Measurements from ENCODE around the gene CD38. TPM values are rescaled to one million over a fixed set of nuclear protein-coding genes. Genes with fewer than 3 reads are reported as not detected.

CD38 gene
- total and polyA plus RNA-seq, 11 donors = 1.0 to 12.4 (median 2.8) TPM

GRCh38 chr4:15783676-15784075, 5.5 kb downstream of the CD38 start:
- Histone ChIP-seq H3K36me3 (peaks cover 0 to 5% (median 0%) of the 10 kb centered on the region in 9 donors), H3K9me3 (no peaks in the 10 kb centered on the region), H3K27ac (peak overlapping the region in 1 of 12 donors; percentile 67), H3K27me3 (no peaks in the 10 kb centered on the region), H3K4me3 (no peak overlapping the region), H3K4me1 (peaks cover 0 to 51% (median 5%) of the 10 kb centered on the region in 12 donors)
- intact Hi-C loops (cut with DNase I) = loop anchor here in 1 of 10 donors (5.0 kb wide), 1 partner anchor 66 kb away; no protein-coding TSS in a partner anchor
- ATAC-seq = no peak
- TF ChIP-seq CTCF (IDR thresholded peaks at IDR 0.05) (no peak), POLR2A (IDR thresholded peaks at IDR 0.05) (no peak)
- 83 to 92% (median 91%) methylated on average over 4 of the region's 4 CpGs for WGBS, 4 donors
- no peak for DNase-seq

- peaks cover 0 to 5% (median 0%) of the 10 kb centered on the region in 9 donors for H3K36me3 ChIP-seq
- no peak for DNase-seq
- ATAC-seq = no peak
- TF ChIP-seq CTCF (IDR thresholded peaks at IDR 0.05) (no peak), POLR2A (IDR thresholded peaks at IDR 0.05) (no peak)
- no peaks in the 10 kb centered on the region for H3K27me3 ChIP-seq
- intact Hi-C loops (cut with DNase I) = loop anchor here in 1 of 10 donors (5.0 kb wide), 1 partner anchor 68 kb away; no protein-coding TSS in a partner anchor
- no peak overlapping the region for H3K27ac ChIP-seq
- H3K4me3 ChIP-seq = no peak overlapping the region
- WGBS, 4 donors = 78 to 90% (median 87%) methylated on average over 5 of the region's 5 CpGs
- peaks cover 0 to 44% (median 0%) of the 10 kb centered on the region in 12 donors for H3K4me1 ChIP-seq
- H3K9me3 ChIP-seq = no peaks in the 10 kb centered on the region
Measured at GRCh38 chr4:15784959-15785634, 7.0 kb downstream of the CD38 start.

- TF ChIP-seq POLR2A (IDR thresholded peaks at IDR 0.05) (no peak), CTCF (IDR thresholded peaks at IDR 0.05) (no peak)
- DNase-seq (no peak), ATAC-seq (no peak)
- H3K27ac ChIP-seq = no peak overlapping the region
- H3K4me3 ChIP-seq = no peak overlapping the region
- 92 to 98% (median 96%) methylated on average over 7 to 26 of the region's 26 CpGs for WGBS, 4 donors
- H3K9me3 ChIP-seq = no peaks in the 10 kb centered on the region
- intact Hi-C loops (cut with DNase I) = no loop called here
- H3K36me3 ChIP-seq = peaks cover 0 to 5% (median 0%) of the 10 kb centered on the region in 9 donors
- H3K4me1 ChIP-seq = peaks cover 0 to 29% (median 0%) of the 10 kb centered on the region in 12 donors
- no peaks in the 10 kb centered on the region for H3K27me3 ChIP-seq
Measured at GRCh38 chr4:15786743-15787142, 8.6 kb downstream of the CD38 start.

- 19 to 37% (median 23%) methylated on average over 2 of the region's 2 CpGs for WGBS, 4 donors
- no peaks in the 10 kb centered on the region for H3K9me3 ChIP-seq
- H3K4me1 ChIP-seq = peaks cover 0 to 22% (median 0%) of the 10 kb centered on the region in 12 donors
- no peaks in the 10 kb centered on the region for H3K27me3 ChIP-seq
- ATAC-seq = no peak
- no peak overlapping the region for H3K4me3 ChIP-seq
- no peak for TF ChIP-seq POLR2A (IDR thresholded peaks at IDR 0.05)
- no peak for TF ChIP-seq CTCF (IDR thresholded peaks at IDR 0.05)
- no peak overlapping the region for H3K27ac ChIP-seq
- intact Hi-C loops (cut with DNase I) = no loop called here
- DNase-seq = no peak
- H3K36me3 ChIP-seq = peaks cover 0 to 1% (median 0%) of the 10 kb centered on the region in 9 donors
Measured at GRCh38 chr4:15792974-15793373, 14.8 kb downstream of the CD38 start.

All from heart left ventricle (tissue), 16 donors.